Neural cell (in vitro differentiated cells): Measurements from ENCODE around the gene AGXT.

Experiments
- CTCF ChIP-seq: fragments of 450-650 bp; IDR thresholded peaks from 2 replicates; pipeline ENCODE4 v1.5.1; 2014; ENCODE audit warnings: antibody characterized with exemption, mild to moderate bottlenecking, moderate library complexity; ENCODE audit not compliant: poor library complexity, severe bottlenecking
- EP300 ChIP-seq: fragments of 450-650 bp; conservative IDR thresholded peaks from 2 replicates; pipeline ENCODE4 v1.6.1; 2014; ENCODE audit warnings: antibody characterized with exemption, mild to moderate bottlenecking, moderate library complexity; ENCODE audit not compliant: poor library complexity, severe bottlenecking
- EZH2 ChIP-seq: fragments of 200-600, 300-800 bp; shearing (Covaris generic), sonication (generic); IDR thresholded peaks from 2 replicates; pipeline ENCODE4 v1.6.1; 2014; ENCODE audit warnings: antibody characterized with exemption, low read length, borderline replicate concordance, mild to moderate bottlenecking; ENCODE audit not compliant: insufficient read depth, poor library complexity, severe bottlenecking
- MXI1 ChIP-seq: fragments of 450-650 bp; conservative IDR thresholded peaks from 2 replicates; pipeline ENCODE4 v1.6.1; 2014; ENCODE audit warnings: antibody characterized with exemption, mild to moderate bottlenecking; ENCODE audit not compliant: poor library complexity, severe bottlenecking
- POLR2AphosphoS5 ChIP-seq: IDR thresholded peaks from 2 replicates; pipeline ENCODE4 v1.6.1; 2012
- REST ChIP-seq: IDR thresholded peaks from 2 replicates; pipeline ENCODE4 v1.6.1; 2012; ENCODE audit warnings: borderline replicate concordance
- SMC3 ChIP-seq: fragments of 450-650 bp; conservative IDR thresholded peaks from 2 replicates; pipeline ENCODE4 v1.6.1; 2014; ENCODE audit warnings: antibody characterized with exemption, mild to moderate bottlenecking, moderate library complexity; ENCODE audit not compliant: poor library complexity

GRCh38 chr2:240819858-240820606, 48.6 kb upstream of the AGXT start, which contains the start of gene KIF1A:
- TF ChIP-seq CTCF (no peak), POLR2AphosphoS5 (peak; percentile 89), EZH2 (no peak), EP300 (peak; percentile 42), MXI1 (peak; percentile 56), SMC3 (no peak), REST (peak; percentile 78)
